Measurements from ENCODE around the gene NHERF1. TPM values are rescaled to one million over a fixed set of nuclear protein-coding genes. Genes with fewer than 3 reads are reported as not detected.

Gene NHERF1
- total and polyA plus RNA-seq, 9 of the 15 experiments (the other 6 are each of a cell fraction or from before 2014, with no cell fraction given): 11.4 to 79.9 (median 36.9) TPM

- no peak for TF ChIP-seq NCOA2 (IDR thresholded peaks at IDR 0.05; ENCODE audit: partially characterized antibody in 2 of 2)
- TF ChIP-seq JUN (IDR thresholded peaks at IDR 0.05; ENCODE audit: borderline replicate concordance, low read depth, low read length): no peak
- no peak for TF ChIP-seq JUN (CRISPR knock-in tag; IDR thresholded peaks at IDR 0.05; ENCODE audit: borderline replicate concordance)
- TF ChIP-seq ZNF518B (CRISPR knock-in tag; IDR thresholded peaks at IDR 0.05): no peak
- TF ChIP-seq SMC3 (conservative IDR thresholded peaks at IDR 0.05; ENCODE audit: insufficient read depth, low read depth, low read length): no peak
- no peak for TF ChIP-seq STAT6 (CRISPR knock-in tag; IDR thresholded peaks at IDR 0.05)
- TF ChIP-seq ZNF408 (CRISPR knock-in tag; IDR thresholded peaks at IDR 0.05; ENCODE audit: low read depth): no peak
- no peak for TF ChIP-seq HMGN3 (IDR thresholded peaks at IDR 0.05; ENCODE audit: borderline replicate concordance, extremely low read depth, insufficient read length, low read depth, low read length)
- TF ChIP-seq NFRKB (IDR thresholded peaks at IDR 0.05; ENCODE audit: low read depth): no peak
- TF ChIP-seq SIX5 (IDR thresholded peaks at IDR 0.05; ENCODE audit: borderline replicate concordance in 1 of 2, insufficient read depth in 1 of 2, low read depth in 1 of 2, low read length in 2 of 2): no peak
- TF ChIP-seq NFE2L1 (tag; IDR thresholded peaks at IDR 0.05; ENCODE audit: borderline replicate concordance, low read depth): no peak
- TF ChIP-seq ZNF609 (CRISPR knock-in tag; IDR thresholded peaks at IDR 0.05; ENCODE audit: borderline replicate concordance): no peak
Measured at GRCh38 chr17:74746376-74746775, 2.1 kb upstream of the NHERF1 start (continued).
